Keratinocyte (primary cell): ENCODE data around the gene GSS.

ENCODE experiments used
- EZH2 ChIP-seq: IDR thresholded peaks from one replicate; pipeline ENCODE4 v1.6.1; 2012; ENCODE audit warnings: inconsistent platforms, mild to moderate bottlenecking, low read length, moderate library complexity
- TF ChIP-seq, protein P1 (sequence below), 3 experiments: IDR thresholded peaks in 1 of 3; conservative IDR thresholded peaks in 1 of 3; optimal IDR thresholded peaks in 1 of 3; 2 replicates in 2 of 3; 3 replicates in 1 of 3; pipeline versions ENCODE3 to v1.5.1; 2011; ENCODE audit warnings: low read length in 3 of 3, mild to moderate bottlenecking in 3 of 3, moderate library complexity in 2 of 3, control low read depth in 1 of 3, inconsistent platforms in 1 of 3; ENCODE audit not compliant: insufficient read depth in 2 of 3; ENCODE audit errors: extremely low read depth in 1 of 3

GRCh38 chr20:34896086-34896621 is 59.5 kb downstream of the GSS start:
- TF ChIP-seq, protein P1, sequence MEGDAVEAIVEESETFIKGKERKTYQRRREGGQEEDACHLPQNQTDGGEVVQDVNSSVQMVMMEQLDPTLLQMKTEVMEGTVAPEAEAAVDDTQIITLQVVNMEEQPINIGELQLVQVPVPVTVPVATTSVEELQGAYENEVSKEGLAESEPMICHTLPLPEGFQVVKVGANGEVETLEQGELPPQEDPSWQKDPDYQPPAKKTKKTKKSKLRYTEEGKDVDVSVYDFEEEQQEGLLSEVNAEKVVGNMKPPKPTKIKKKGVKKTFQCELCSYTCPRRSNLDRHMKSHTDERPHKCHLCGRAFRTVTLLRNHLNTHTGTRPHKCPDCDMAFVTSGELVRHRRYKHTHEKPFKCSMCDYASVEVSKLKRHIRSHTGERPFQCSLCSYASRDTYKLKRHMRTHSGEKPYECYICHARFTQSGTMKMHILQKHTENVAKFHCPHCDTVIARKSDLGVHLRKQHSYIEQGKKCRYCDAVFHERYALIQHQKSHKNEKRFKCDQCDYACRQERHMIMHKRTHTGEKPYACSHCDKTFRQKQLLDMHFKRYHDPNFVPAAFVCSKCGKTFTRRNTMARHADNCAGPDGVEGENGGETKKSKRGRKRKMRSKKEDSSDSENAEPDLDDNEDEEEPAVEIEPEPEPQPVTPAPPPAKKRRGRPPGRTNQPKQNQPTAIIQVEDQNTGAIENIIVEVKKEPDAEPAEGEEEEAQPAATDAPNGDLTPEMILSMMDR (optimal IDR thresholded peaks at IDR 0.05 in 1 of 3, IDR thresholded peaks at IDR 0.05 in 1 of 3, conservative IDR thresholded peaks at IDR 0.05 in 1 of 3; ENCODE audit: extremely low read depth in 1 of 3, insufficient read depth in 2 of 3, low read length in 3 of 3): no peak
- TF ChIP-seq EZH2: no peak
